Endodermal cell (in vitro differentiated cells): Measurements from ENCODE around the gene TEC. TPM values are rescaled to one million over a fixed set of nuclear protein-coding genes. Genes with fewer than 3 reads are reported as not detected.

Experiments
- DNase-seq: peaks from one replicate; pipeline ENCODE4 v3.0.0-alpha.2; 2017
- H3K27ac ChIP-seq: 2 replicates; pipeline ENCODE4 v1.5.1; 2013; ENCODE audit warnings: mild to moderate bottlenecking, low read depth, low read length, moderate library complexity
- H3K27me3 ChIP-seq: 2 replicates; pipeline ENCODE4 v1.6.1; 2013; ENCODE audit warnings: mild to moderate bottlenecking, low read length, moderate library complexity; ENCODE audit not compliant: insufficient read depth, control insufficient read depth, poor library complexity, severe bottlenecking
- H3K36me3 ChIP-seq: 2 replicates; pipeline ENCODE4 v1.7.0; 2013; ENCODE audit warnings: mild to moderate bottlenecking, low read length, moderate library complexity; ENCODE audit not compliant: control insufficient read depth, insufficient read depth
- H3K4me1 ChIP-seq: one replicate; pipeline ENCODE4 v1.7.0; 2013; ENCODE audit warnings: low read length; ENCODE audit not compliant: control insufficient read depth, insufficient read depth
- H3K4me3 ChIP-seq: 2 replicates; pipeline ENCODE4 v1.5.1; 2013; ENCODE audit warnings: mild to moderate bottlenecking, low read length, moderate library complexity
- H3K9ac ChIP-seq: 2 replicates; pipeline ENCODE4 v1.6.1; 2013; ENCODE audit warnings: mild to moderate bottlenecking, low read length, moderate library complexity; ENCODE audit not compliant: poor library complexity, severe bottlenecking; ENCODE audit errors: extremely low read depth
- H3K9me3 ChIP-seq: 2 replicates; pipeline ENCODE4 v1.6.1; 2013; ENCODE audit warnings: mild to moderate bottlenecking, low read length, moderate library complexity; ENCODE audit not compliant: control insufficient read depth
- H3K27ac Mint-ChIP-seq: 2 replicates; pipeline ENCODE4 v1.8.0; 2020; ENCODE audit warnings: mixed read lengths
- H3K27me3 Mint-ChIP-seq: 2 replicates; pipeline ENCODE4 v1.8.0; 2021; ENCODE audit warnings: mild to moderate bottlenecking, mixed read lengths; ENCODE audit not compliant: insufficient read depth
- H3K36me3 Mint-ChIP-seq: 2 replicates; pipeline ENCODE4 v1.8.0; 2020; ENCODE audit warnings: low read depth, mixed read lengths
- H3K4me1 Mint-ChIP-seq: 2 replicates; pipeline ENCODE4 v1.8.0; 2020; ENCODE audit warnings: mixed read lengths
- H3K4me3 Mint-ChIP-seq: 2 replicates; pipeline ENCODE4 v1.8.0; 2020; ENCODE audit warnings: mild to moderate bottlenecking, moderate library complexity, mixed read lengths
- H3K9me3 Mint-ChIP-seq: 2 replicates; pipeline ENCODE4 v1.8.0; 2020; ENCODE audit warnings: mild to moderate bottlenecking, mixed read lengths
- CTCF ChIP-seq: fragments of 200-600 bp; sonication (generic); conservative IDR thresholded peaks from 2 replicates; pipeline ENCODE4 v1.5.0; 2021; ENCODE audit warnings: antibody characterized with exemption, mild to moderate bottlenecking
- WGBS, 2 experiments: methylation state at CpG; one replicate each; pipeline versions ENCODE4 v1.1.5 to v1.1.7; 2013; ENCODE audit warnings: missing lambda C conversion rate in 2 of 2, mixed read lengths in 1 of 2; ENCODE audit not compliant: insufficient coverage in 1 of 2, insufficient read length in 1 of 2; 5-methylcytosine and 5-hydroxymethylcytosine counted together
- total RNA-seq, 2 donors: library from RNA; stranded (reverse); fragmentation: NEBNext Ultra II Directional in 1 of 2; extraction: Animal tissue kit (Norgen Biotek cat#: 25700) in 1 of 2; gene quantifications; 2 replicates in 1 of 2; 3 replicates in 1 of 2; pipeline ENCODE4 v1.2.1, GENCODE V29; 2021

TEC gene
- total RNA-seq, 2 donors from 2014 or later: 3.8 to 5.4 TPM

- Histone ChIP-seq H3K36me3 (no peaks in the 10 kb centered on the region), H3K27ac (no peak overlapping the region), H3K9ac (no peak overlapping the region), H3K4me3 (no peak overlapping the region), H3K27me3 (no peaks in the 10 kb centered on the region), H3K4me1 (no peaks in the 10 kb centered on the region), H3K9me3 (peaks cover 5% of the 10 kb centered on the region)
- Mint-ChIP-seq H3K27ac (no peak overlapping the region), H3K4me3 (no peak overlapping the region), H3K4me1 (peaks cover 5% of the 10 kb centered on the region), H3K36me3 (no peaks in the 10 kb centered on the region), H3K9me3 (peaks cover 6% of the 10 kb centered on the region), H3K27me3 (no peaks in the 10 kb centered on the region)
- DNase-seq: no peak
- no peak for TF ChIP-seq CTCF
- WGBS, 2 experiments: 94 to 100% methylated on average over 2 to 4 of the region's 7 CpGs
Measured at GRCh38 chr4:48247142-48247877, 22.3 kb downstream of the TEC start.

GRCh38 chr4:48244665-48245064 is 25.0 kb downstream of the TEC start:
- Histone ChIP-seq H3K4me1 (no peaks in the 10 kb centered on the region), H3K9ac (no peak overlapping the region), H3K9me3 (peaks cover 5% of the 10 kb centered on the region), H3K27me3 (no peaks in the 10 kb centered on the region), H3K27ac (no peak overlapping the region), H3K36me3 (no peaks in the 10 kb centered on the region), H3K4me3 (no peak overlapping the region)
- Mint-ChIP-seq H3K27me3 (no peaks in the 10 kb centered on the region), H3K4me1 (peaks cover 5% of the 10 kb centered on the region), H3K4me3 (no peak overlapping the region), H3K9me3 (peaks cover 6% of the 10 kb centered on the region), H3K27ac (no peak overlapping the region), H3K36me3 (no peaks in the 10 kb centered on the region)
- WGBS, 2 experiments: 100% methylated on average over 1 to 4 of the region's 4 CpGs
- TF ChIP-seq CTCF: no peak
- no peak for DNase-seq

- 94% methylated on average over 2 of the region's 2 CpGs; no CpG with 5 or more reads in 1 of the 2 experiments for WGBS, 2 experiments
Measured at GRCh38 chr4:48243887-48244286, 25.8 kb downstream of the TEC start.

More at GRCh38 chr4:48243887-48244286, 25.8 kb downstream of the TEC start:
- Histone ChIP-seq H3K4me3 (no peak overlapping the region), H3K9me3 (peaks cover 5% of the 10 kb centered on the region), H3K4me1 (no peaks in the 10 kb centered on the region), H3K27me3 (no peaks in the 10 kb centered on the region), H3K36me3 (no peaks in the 10 kb centered on the region), H3K27ac (no peak overlapping the region), H3K9ac (no peak overlapping the region)
- DNase-seq: no peak
- peaks cover 6% of the 10 kb centered on the region for H3K9me3 Mint-ChIP-seq
- no peak for TF ChIP-seq CTCF
- H3K4me1 Mint-ChIP-seq: peaks cover 5% of the 10 kb centered on the region
- no peak overlapping the region for H3K4me3 Mint-ChIP-seq
- no peaks in the 10 kb centered on the region for H3K36me3 Mint-ChIP-seq
- no peaks in the 10 kb centered on the region for H3K27me3 Mint-ChIP-seq
- no peak overlapping the region for H3K27ac Mint-ChIP-seq
